NCI-H2196 (cell line): ENCODE measurements around the gene KIR2DL1.
"Not testable (repeated sequence)": the region's sequence is repeated elsewhere in the genome, so short reads cannot be mapped to it uniquely, and the experiment has no call there.

Experiments used
- DNase-seq: peaks from one replicate; lab custom pipeline; 2025; ENCODE audit not compliant: unreplicated experiment; lab: John Stamatoyannopoulos, UW

KIR2DL1 gene

DNA sequence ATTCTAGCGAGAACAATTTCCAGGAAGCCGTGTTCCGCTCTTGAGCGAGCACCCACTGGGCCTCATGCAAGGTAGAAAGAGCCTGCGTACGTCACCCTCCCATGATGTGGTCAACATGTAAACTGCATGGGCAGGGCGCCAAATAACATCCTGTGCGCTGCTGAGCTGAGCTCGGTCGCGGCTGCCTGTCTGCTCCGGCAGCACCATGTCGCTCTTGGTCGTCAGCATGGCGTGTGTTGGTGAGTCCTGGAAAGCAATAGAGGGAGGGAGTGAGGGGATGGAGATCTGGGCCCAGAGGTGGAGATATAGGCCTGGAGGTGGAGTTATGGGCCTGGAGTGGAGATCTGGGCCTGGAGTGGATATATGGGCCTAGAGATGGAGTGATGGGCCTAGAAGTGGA lies at the start of gene KIR2DL1:
Gene KIR2DL1, plus strand, starts transcription at position 148 of the 400 bp plus-strand sequence. Its CDS starts 58 bp downstream, at position 206.
- DNase-seq = not testable (repeated sequence)

GRCh38 chr19:54724142-54724541 lies 45.5 kb upstream of the KIR2DL1 start, which contains the start of gene KIR3DL3:
TSS of gene KIR3DL3 (plus strand) at chr19:54724442. CDS start at chr19:54724497, 55 bp downstream.
- no peak for DNase-seq

DNA sequence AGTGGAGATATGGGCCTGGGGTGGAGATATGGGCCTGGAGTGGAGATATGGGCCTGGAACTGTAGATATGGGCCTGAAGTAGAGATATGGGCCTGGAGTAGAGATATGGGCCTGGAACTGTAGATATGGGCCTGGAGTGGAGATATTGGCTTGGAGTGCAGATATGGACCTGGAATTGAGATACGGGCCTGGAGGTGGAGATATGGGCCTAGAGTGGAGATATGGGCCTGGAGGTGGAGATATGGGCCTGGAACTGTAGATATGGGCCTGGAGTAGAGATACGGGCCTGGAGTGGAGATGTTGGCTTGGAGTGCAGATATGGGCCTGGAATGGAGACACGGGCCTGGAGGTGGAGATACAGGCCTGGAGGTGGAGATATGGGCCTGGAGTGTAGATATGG lies 44.9 kb upstream of the KIR2DL1 start:
- no peak for DNase-seq

DNA sequence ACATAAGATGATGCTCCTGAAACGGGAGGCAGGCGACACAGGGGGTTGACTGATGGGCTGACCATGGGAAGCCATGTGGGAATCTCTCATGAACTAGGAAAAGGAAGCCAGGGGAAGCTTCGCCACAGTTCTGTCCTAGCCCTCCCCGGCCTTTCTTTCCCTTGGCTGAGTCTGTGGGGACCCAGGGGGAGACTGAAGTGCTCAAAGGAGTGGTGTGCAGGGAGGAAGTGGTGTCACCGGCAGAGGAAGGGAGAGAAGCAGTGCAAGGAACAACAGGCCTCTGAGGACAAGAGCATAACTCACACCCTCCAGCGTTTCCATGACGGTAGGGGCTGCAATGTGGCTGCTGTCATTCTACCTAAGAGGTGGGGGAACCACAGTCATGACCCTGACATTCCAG lies 44.3 kb upstream of the KIR2DL1 start:
- no peak for DNase-seq

DNA sequence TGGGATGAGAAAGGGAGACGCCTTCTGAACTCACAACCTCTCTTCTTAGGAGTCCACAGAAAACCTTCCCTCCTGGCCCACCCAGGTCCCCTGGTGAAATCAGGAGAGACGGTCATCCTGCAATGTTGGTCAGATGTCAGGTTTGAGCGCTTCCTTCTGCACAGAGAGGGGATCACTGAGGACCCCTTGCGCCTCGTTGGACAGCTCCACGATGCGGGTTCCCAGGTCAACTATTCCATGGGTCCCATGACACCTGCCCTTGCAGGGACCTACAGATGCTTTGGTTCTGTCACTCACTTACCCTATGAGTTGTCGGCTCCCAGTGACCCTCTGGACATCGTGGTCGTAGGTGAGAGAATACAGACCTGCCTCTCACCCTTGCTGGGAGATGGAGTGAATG lies 42.0 kb upstream of the KIR2DL1 start:
- no peak for DNase-seq

DNA sequence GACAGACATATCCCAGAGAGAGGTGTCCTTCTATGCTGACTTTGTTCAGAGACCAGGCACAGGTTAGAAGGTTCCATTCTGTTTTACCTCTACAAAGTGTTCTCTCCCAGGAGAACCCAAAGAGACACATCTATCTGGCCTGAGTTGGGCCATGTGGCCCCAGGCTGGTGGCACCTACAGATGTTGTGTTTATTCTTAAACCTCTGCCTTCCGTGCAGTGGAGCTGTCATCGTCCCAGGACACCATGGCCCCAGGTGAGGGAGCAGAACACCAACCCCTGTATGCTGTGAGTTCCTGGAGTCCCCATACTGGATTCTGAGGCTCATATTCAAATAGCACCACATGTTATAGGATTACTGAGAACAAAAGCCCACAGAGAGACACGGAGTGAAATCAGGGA lies 41.4 kb upstream of the KIR2DL1 start:
- DNase-seq = no peak

DNA sequence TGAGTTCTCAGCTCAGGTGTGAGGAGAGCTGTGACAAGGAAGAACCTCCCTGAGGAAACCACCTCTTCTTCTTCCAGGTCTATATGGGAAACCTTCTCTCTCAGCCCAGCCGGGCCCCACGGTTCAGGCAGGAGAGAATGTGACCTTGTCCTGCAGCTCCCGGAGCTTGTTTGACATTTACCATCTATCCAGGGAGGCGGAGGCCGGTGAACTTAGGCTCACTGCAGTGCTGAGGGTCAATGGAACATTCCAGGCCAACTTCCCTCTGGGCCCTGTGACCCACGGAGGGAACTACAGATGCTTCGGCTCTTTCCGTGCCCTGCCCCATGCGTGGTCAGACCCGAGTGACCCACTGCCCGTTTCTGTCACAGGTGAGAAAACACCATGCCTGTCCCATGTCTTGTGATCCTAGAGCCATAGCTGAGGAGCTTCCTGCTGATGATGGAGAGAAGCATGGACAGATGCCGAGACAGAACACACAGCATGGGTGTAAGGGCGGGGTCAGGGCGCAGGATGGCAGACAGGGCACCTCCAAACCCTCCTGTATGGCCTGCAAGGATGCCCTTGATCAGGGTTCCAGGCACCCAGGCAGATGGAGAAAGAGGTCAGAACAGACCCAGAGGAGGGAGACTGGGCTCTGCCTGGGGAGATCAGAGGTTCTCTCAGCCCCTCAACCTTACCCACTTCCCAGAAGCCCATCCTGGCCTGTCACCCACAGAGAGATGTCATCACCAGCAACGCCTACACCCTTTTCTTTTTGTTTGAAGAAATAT lies 40.0 kb upstream of the KIR2DL1 start:
- no peak for DNase-seq

DNA sequence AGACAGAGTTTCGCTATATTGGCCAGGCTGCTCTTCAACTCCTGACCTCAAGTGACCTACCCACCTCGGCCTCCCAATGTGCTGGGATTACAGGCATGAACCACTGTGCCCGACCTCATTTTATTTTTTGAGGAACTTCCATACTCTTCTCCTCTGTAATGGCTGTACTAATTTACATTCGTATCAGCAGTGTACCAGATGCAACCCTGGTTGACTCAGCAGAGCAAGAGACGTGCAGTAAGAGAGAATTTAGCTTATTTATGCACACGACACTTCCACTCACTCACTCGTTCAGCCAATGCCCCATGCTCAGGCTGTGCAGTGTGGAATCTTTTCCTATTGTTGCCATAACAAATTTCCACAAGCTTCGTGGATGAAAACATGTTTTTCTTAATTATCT lies 38.4 kb upstream of the KIR2DL1 start:
- no peak for DNase-seq

DNA sequence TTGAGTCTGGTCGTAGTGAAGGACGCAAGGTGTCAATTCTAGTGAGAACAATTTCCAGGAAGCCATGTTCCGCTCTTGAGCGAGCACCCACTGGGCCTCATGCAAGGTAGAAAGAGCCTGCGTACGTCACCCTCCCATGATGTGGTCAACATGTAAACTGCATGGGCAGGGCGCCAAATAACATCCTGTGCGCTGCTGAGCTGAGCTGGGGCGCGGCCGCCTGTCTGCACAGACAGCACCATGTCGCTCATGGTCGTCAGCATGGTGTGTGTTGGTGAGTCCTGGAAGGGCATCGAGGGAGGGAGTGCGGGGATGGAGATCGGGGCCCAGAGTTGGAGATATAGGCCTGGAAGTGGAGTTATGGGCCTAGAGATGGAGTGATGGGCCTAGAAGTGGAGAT lies 31.3 kb upstream of the KIR2DL1 start, which contains the start of gene KIR2DL3:
Gene KIR2DL3, plus strand, starts transcription at position 208 of the 400 bp plus-strand sequence. Its CDS starts 33 bp downstream, at position 241.
- DNase-seq = not testable (repeated sequence)

DNA sequence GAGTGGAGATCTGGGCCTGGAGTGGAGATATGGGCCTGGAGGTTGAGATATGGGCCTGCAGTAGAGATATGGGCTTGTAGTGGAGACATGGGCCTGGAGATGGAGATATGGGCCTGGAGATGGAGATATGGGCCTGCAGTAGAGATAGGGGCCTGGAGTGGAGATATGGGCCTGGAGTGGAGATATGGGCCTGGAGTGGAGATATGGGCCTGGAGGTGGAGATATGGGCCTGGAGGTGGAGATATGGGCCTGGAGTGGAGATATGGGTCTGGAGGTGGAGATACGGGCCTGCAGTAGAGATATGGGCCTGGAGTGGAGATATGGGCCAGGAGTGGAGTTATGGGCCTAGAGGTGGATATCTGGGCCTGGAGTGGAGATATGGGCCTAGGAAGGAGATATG lies 30.9 kb upstream of the KIR2DL1 start:
- no peak for DNase-seq

DNA sequence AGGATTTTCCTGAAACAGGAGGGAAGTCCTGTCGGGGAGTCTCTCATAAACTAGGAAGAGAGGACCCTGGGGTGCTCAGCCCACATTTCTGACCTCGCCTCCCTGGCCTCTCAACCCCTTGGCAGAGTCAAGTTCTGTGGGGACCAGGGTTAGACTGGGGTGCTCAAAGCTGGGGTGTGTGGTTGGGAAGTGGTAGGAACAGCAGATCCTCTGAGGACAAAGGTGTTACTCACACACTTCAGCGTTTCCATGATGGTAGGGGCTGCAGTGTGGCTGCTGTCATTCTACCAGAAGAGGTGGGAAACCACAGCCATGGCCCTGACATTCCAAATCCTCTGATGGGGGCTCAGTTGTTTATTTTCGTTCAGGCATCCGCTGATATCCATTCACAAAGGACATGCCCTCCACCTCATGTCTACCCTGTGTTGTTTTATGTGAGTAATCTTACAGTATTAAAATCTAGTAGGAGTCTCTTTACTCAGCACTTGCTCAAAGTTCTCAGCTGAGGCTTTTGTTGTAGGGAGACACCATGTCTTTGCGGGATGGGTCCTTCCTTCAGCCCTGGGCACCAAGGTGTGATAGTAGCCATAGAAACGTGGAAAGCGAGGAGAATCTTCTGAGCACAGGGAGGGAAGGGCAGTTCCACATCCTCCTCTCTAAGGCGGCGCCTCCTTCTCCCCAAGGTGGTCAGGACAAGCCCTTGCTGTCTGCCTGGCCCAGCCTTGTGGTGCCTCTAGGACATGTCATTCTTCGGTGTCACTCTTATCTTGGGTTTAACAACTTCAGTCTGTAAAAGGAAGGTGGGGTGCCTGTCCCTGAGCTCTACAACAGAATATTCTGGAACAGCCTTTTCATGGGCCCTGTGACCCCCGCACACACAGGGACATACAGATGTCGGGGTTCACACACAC lies 29.8 kb upstream of the KIR2DL1 start:
- DNase-seq = no peak

DNA sequence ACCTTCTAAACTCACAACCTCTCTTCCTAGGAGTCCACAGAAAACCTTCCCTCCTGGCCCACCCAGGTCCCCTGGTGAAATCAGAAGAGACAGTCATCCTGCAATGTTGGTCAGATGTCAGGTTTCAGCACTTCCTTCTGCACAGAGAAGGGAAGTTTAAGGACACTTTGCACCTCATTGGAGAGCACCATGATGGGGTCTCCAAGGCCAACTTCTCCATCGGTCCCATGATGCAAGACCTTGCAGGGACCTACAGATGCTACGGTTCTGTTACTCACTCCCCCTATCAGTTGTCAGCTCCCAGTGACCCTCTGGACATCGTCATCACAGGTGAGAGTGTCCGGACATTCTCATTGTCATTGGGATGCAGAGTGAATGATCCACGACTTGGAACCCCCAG lies 27.6 kb upstream of the KIR2DL1 start:
- not testable (repeated sequence) for DNase-seq

DNA sequence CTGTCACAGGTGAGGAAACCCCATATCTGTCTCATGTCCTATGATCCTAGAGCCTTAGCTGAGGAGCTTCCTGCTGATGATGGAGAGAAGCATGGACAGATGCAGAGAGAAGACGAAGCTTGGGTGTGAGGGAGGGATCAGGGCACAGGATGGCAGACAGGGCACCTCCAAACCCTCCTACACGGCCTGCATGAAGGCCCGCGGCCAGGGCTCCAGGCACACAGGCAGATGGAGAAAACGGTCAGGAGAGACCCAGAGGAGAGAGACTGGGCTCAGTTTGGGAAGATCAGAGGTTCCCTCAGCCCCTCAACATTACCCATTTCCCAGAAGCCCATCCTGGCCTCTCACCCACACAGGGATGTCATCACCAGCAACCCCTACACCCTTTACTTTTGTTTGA lies 25.5 kb upstream of the KIR2DL1 start:
- DNase-seq = not testable (repeated sequence)

GRCh38 chr19:54747614-54748322 lies 21.8 kb upstream of the KIR2DL1 start:
- DNase-seq = not testable (repeated sequence)

- DNase-seq = not testable (repeated sequence)
Observed at GRCh38 chr19:54750276-54750675, 19.3 kb upstream of the KIR2DL1 start.

DNA sequence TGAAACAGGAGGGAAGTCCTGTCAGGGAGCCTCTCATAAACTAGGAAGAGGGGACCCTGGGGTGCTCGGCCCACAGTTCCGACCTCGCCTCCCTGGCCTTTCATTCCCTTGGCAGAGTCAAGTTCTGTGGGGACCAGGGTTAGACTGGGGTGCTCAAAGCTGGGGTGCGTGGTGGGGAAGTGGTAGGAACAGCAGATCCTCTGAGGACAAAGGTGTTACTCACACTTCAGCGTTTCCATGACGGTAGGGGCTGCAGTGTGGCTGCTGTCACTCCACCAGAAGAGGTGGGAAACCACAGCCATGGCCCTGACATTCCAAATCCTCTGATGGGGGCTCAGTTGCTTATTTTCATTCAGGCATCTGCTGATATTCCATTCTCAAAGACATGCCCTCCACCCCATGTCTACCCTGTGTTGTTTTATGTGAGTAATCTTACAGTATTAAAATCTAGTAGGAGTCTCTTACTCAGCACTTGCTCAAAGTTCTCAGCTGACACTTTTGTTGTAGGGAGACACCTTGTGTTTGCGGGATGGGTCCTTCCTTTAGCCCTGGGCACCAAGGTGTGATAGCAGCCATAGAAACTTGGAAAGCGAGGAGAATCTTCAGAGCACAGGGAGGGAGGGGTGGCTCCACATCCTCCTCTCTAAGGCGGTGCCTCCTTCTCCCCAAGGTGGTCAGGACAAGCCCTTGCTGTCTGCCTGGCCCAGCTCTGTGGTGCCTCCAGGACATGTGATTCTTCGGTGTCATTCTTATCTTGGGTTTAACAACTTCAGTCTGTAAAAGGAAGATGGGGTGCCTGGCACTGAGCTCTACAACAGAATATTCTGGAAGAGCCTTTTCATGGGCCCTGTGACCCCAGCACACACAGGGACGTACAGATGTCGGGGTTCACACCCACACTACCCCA lies 13.1 kb upstream of the KIR2DL1 start:
- not testable (repeated sequence) for DNase-seq

DNA sequence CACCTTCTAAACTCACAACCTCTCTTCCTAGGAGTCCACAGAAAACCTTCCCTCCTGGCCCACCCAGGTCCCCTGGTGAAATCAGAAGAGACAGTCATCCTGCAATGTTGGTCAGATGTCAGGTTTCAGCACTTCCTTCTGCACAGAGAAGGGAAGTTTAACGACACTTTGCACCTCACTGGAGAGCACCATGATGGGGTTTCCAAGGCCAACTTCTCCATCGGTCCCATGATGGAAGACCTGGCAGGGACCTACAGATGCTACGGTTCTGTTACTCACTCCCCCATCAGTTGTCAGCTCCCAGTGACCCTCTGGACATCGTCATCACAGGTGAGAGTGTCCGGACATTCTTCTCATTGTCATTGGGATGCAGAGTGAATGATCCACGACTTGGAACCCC lies 11.0 kb upstream of the KIR2DL1 start:
- DNase-seq = not testable (repeated sequence)

- not testable (repeated sequence) for DNase-seq
Observed at GRCh38 chr19:54764219-54764618, 5.4 kb upstream of the KIR2DL1 start.

DNA sequence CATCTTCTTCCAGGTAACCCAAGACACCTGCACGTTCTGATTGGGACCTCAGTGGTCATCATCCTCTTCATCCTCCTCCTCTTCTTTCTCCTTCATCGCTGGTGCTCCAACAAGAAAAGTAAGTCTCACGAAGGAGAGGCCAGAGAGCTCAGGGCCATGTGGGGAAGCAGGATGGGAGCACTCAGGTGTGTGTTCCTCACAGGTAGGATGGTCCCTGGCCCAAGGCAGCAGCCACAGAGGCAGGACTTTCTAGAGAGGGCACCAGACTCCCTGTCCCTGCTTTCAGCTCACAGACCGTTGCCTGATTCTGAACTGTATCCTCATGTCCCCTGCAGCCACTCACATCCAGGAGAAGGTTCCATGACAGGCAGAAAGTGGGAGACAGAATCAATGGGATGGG lies 3.1 kb upstream of the KIR2DL1 start:
- not testable (repeated sequence) for DNase-seq

GRCh38 chr19:54770511-54770910 lies 918 bp downstream of the KIR2DL1 start:
- DNase-seq = not testable (repeated sequence)
